Middle frontal gyrus (tissue), 1 donor: Measurements from ENCODE around the gene LIPE.

Experiments used
- DNase-seq: peaks from one replicate; pipeline ENCODE4 v3.0.0-alpha.2; 2015; ENCODE audit warnings: low spot score; ENCODE audit errors: extremely low spot score

The LIPE gene

GRCh38 chr19:42356686-42357085, 70.5 kb downstream of the LIPE start:
- DNase-seq: no peak

- DNase-seq: no peak
These were observed 71.3 kb downstream of the LIPE start for GRCh38 chr19:42355896-42356295.

GRCh38 chr19:42353341-42354015, 73.7 kb downstream of the LIPE start:
- DNase-seq: no peak

GRCh38 chr19:42352301-42353259, 74.6 kb downstream of the LIPE start:
- DNase-seq: peak; percentile 57
